Sigmoid colon (tissue), 4 donors: ENCODE measurements around the gene ZFYVE28.

Experiments
- CTCF ChIP-seq, 4 experiments: fragments of 450-650 bp in 3 of 4; fragments of 200-600 bp in 1 of 4; IDR thresholded peaks; one replicate each; pipeline ENCODE4 v1.5.1; 2016 to 2019; ENCODE audit warnings: antibody characterized with exemption in 4 of 4, mild to moderate bottlenecking in 3 of 4, moderate library complexity in 2 of 4
- POLR2AphosphoS5 ChIP-seq, 4 donors: sonication (generic); formaldehyde crosslinking; IDR thresholded peaks; one replicate each; pipeline ENCODE4 v1.6.1; 2017; ENCODE audit warnings: antibody characterized with exemption in 4 of 4

- TF ChIP-seq CTCF (IDR thresholded peaks at IDR 0.05): no peak
- no peak for TF ChIP-seq POLR2AphosphoS5 (IDR thresholded peaks at IDR 0.05)
Measured at GRCh38 chr4:2270341-2271165, 147.9 kb downstream of the ZFYVE28 start.
